Mucosa of rectum (tissue), 2 donors: ENCODE results near the gene HMBS.
"Not testable (repeated sequence)": the region's sequence is repeated elsewhere in the genome, so short reads cannot be mapped to it uniquely, and the experiment has no call there.

ENCODE experiments used
- H3K27ac ChIP-seq, 2 donors: one replicate each; pipeline ENCODE4 v1.7.0; 2013; ENCODE audit warnings: inconsistent platforms in 2 of 2, low read depth in 2 of 2, low read length in 2 of 2
- H3K27me3 ChIP-seq, 2 donors: one replicate each; pipeline ENCODE4 v1.7.0; 2013; ENCODE audit warnings: low read length in 2 of 2; ENCODE audit not compliant: control insufficient read depth in 2 of 2, insufficient read depth in 2 of 2
- H3K36me3 ChIP-seq, 2 donors: one replicate each; pipeline ENCODE4 v1.7.0; 2013; ENCODE audit warnings: low read length in 2 of 2; ENCODE audit not compliant: control insufficient read depth in 2 of 2, insufficient read depth in 2 of 2
- H3K4me1 ChIP-seq, 2 donors: one replicate each; pipeline ENCODE4 v1.7.0; 2013; ENCODE audit warnings: low read length in 2 of 2, mild to moderate bottlenecking in 1 of 2; ENCODE audit not compliant: control insufficient read depth in 2 of 2, insufficient read depth in 2 of 2
- H3K4me3 ChIP-seq, 2 donors: one replicate each; pipeline ENCODE4 v1.7.0; 2013; ENCODE audit warnings: low read length in 2 of 2
- H3K9ac ChIP-seq, 2 donors: one replicate each; pipeline ENCODE4 v1.7.0; 2013; ENCODE audit warnings: low read length in 2 of 2, low read depth in 1 of 2, mild to moderate bottlenecking in 1 of 2
- H3K9me3 ChIP-seq, 2 donors: one replicate each; pipeline ENCODE4 v1.7.0; 2013; ENCODE audit warnings: low read length in 2 of 2; ENCODE audit not compliant: control insufficient read depth in 2 of 2
- donor health status: healthy.
- donor health status: Normal muscosa, but diverticular disease.

The HMBS gene

GRCh38 chr11:119084663-119085436, at the start of gene HMBS:
HMBS (plus strand) TSS chr11:119084881; CDS start chr11:119085034, 153 bp downstream.
- H3K9ac ChIP-seq = peak within 1 kb of the TSS; percentile 81 to 94
- peaks cover 16 to 22% of the 10 kb centered on the region in 2 donors for H3K36me3 ChIP-seq
- peak within 1 kb of the TSS; percentile 86 to 97 for H3K4me3 ChIP-seq
- peak within 1 kb of the TSS; percentile 83 to 93 for H3K27ac ChIP-seq
- H3K9me3 ChIP-seq = no peaks in the 10 kb centered on the region
- H3K27me3 ChIP-seq = no peaks in the 10 kb centered on the region
- peaks cover 8 to 13% of the 10 kb centered on the region in 2 donors for H3K4me1 ChIP-seq

GRCh38 chr11:119038884-119039283, 45.8 kb upstream of the HMBS start:
- H3K27ac ChIP-seq = no peak overlapping the region
- H3K9me3 ChIP-seq = no peaks in the 10 kb centered on the region
- H3K4me1 ChIP-seq = no peaks in the 10 kb centered on the region
- no peaks in the 10 kb centered on the region for H3K27me3 ChIP-seq
- H3K9ac ChIP-seq = no peak overlapping the region
- H3K36me3 ChIP-seq = no peaks in the 10 kb centered on the region
- no peak overlapping the region for H3K4me3 ChIP-seq

- H3K36me3 ChIP-seq, H3K9me3 ChIP-seq, H3K27me3 ChIP-seq, H3K27ac ChIP-seq, H3K9ac ChIP-seq, H3K4me1 ChIP-seq, H3K4me3 ChIP-seq: not testable (repeated sequence)
These were observed 45.2 kb upstream of the HMBS start for GRCh38 chr11:119039471-119039870.

- no peaks in the 10 kb centered on the region for H3K9me3 ChIP-seq
- no peak overlapping the region for H3K4me3 ChIP-seq
- H3K27me3 ChIP-seq = no peaks in the 10 kb centered on the region
- H3K9ac ChIP-seq = no peak overlapping the region
- H3K4me1 ChIP-seq = no peaks in the 10 kb centered on the region
- peaks cover 14 to 17% of the 10 kb centered on the region in 2 donors for H3K36me3 ChIP-seq
- H3K27ac ChIP-seq = no peak overlapping the region
These were observed 42.7 kb upstream of the HMBS start for GRCh38 chr11:119041821-119042514.

GRCh38 chr11:119042927-119043326, 41.8 kb upstream of the HMBS start:
- H3K27me3 ChIP-seq = no peaks in the 10 kb centered on the region
- peaks cover 22% of the 10 kb centered on the region in 2 donors for H3K36me3 ChIP-seq
- no peak overlapping the region for H3K27ac ChIP-seq
- H3K4me1 ChIP-seq = no peaks in the 10 kb centered on the region
- no peaks in the 10 kb centered on the region for H3K9me3 ChIP-seq
- H3K9ac ChIP-seq = no peak overlapping the region
- H3K4me3 ChIP-seq = no peak overlapping the region

GRCh38 chr11:119044708-119045107, 40.0 kb upstream of the HMBS start:
- Histone ChIP-seq H3K36me3 (peaks cover 40% of the 10 kb centered on the region in 2 donors), H3K9ac (no peak overlapping the region), H3K27ac (no peak overlapping the region), H3K4me1 (no peaks in the 10 kb centered on the region), H3K27me3 (no peaks in the 10 kb centered on the region), H3K4me3 (no peak overlapping the region), H3K9me3 (no peaks in the 10 kb centered on the region)

GRCh38 chr11:119046489-119046888, 38.2 kb upstream of the HMBS start:
- no peak overlapping the region for H3K4me3 ChIP-seq
- no peaks in the 10 kb centered on the region for H3K4me1 ChIP-seq
- peaks cover 50 to 55% of the 10 kb centered on the region in 2 donors for H3K36me3 ChIP-seq
- H3K9ac ChIP-seq = no peak overlapping the region
- no peaks in the 10 kb centered on the region for H3K27me3 ChIP-seq
- H3K9me3 ChIP-seq = no peaks in the 10 kb centered on the region
- no peak overlapping the region for H3K27ac ChIP-seq

GRCh38 chr11:119047205-119047604, 37.5 kb upstream of the HMBS start:
- no peak overlapping the region for H3K27ac ChIP-seq
- no peaks in the 10 kb centered on the region for H3K27me3 ChIP-seq
- no peak overlapping the region for H3K9ac ChIP-seq
- H3K36me3 ChIP-seq = peaks cover 57 to 62% of the 10 kb centered on the region in 2 donors
- no peak overlapping the region for H3K4me3 ChIP-seq
- H3K4me1 ChIP-seq = no peaks in the 10 kb centered on the region
- H3K9me3 ChIP-seq = no peaks in the 10 kb centered on the region

GRCh38 chr11:119048644-119049043, 36.0 kb upstream of the HMBS start:
- no peak overlapping the region for H3K4me3 ChIP-seq

GRCh38 chr11:119049081-119049480, 35.6 kb upstream of the HMBS start:
- no peaks in the 10 kb centered on the region for H3K9me3 ChIP-seq
- no peak overlapping the region for H3K4me3 ChIP-seq

More at GRCh38 chr11:119048644-119049043, 36.0 kb upstream of the HMBS start:
- Histone ChIP-seq H3K36me3 (peaks cover 72 to 73% of the 10 kb centered on the region in 2 donors), H3K9ac (no peak overlapping the region), H3K4me1 (no peaks in the 10 kb centered on the region), H3K9me3 (no peaks in the 10 kb centered on the region), H3K27me3 (no peaks in the 10 kb centered on the region), H3K27ac (no peak overlapping the region)

More at GRCh38 chr11:119049081-119049480, 35.6 kb upstream of the HMBS start:
- Histone ChIP-seq H3K27me3 (no peaks in the 10 kb centered on the region), H3K4me1 (no peaks in the 10 kb centered on the region), H3K36me3 (peaks cover 76 to 77% of the 10 kb centered on the region in 2 donors), H3K9ac (no peak overlapping the region), H3K27ac (no peak overlapping the region)
